ENCODE measurements around the gene GLUL.
"Not testable (repeated sequence)": the region's sequence is repeated elsewhere in the genome, so short reads cannot be mapped to it uniquely, and the experiment has no call there.

- TF ChIP-seq, protein P1, sequence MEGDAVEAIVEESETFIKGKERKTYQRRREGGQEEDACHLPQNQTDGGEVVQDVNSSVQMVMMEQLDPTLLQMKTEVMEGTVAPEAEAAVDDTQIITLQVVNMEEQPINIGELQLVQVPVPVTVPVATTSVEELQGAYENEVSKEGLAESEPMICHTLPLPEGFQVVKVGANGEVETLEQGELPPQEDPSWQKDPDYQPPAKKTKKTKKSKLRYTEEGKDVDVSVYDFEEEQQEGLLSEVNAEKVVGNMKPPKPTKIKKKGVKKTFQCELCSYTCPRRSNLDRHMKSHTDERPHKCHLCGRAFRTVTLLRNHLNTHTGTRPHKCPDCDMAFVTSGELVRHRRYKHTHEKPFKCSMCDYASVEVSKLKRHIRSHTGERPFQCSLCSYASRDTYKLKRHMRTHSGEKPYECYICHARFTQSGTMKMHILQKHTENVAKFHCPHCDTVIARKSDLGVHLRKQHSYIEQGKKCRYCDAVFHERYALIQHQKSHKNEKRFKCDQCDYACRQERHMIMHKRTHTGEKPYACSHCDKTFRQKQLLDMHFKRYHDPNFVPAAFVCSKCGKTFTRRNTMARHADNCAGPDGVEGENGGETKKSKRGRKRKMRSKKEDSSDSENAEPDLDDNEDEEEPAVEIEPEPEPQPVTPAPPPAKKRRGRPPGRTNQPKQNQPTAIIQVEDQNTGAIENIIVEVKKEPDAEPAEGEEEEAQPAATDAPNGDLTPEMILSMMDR (conservative IDR thresholded peaks at IDR 0.05): not testable (repeated sequence)
- TF ChIP-seq ZFX (IDR thresholded peaks at IDR 0.05): not testable (repeated sequence)
Observed at GRCh38 chr1:182379781-182380180, 11.8 kb downstream of the GLUL start.
